ENCODE results near the gene PTPRR.
"Not testable (repeated sequence)": the region's sequence is repeated elsewhere in the genome, so short reads cannot be mapped to it uniquely, and the experiment has no call there.

Gene PTPRR

DNA sequence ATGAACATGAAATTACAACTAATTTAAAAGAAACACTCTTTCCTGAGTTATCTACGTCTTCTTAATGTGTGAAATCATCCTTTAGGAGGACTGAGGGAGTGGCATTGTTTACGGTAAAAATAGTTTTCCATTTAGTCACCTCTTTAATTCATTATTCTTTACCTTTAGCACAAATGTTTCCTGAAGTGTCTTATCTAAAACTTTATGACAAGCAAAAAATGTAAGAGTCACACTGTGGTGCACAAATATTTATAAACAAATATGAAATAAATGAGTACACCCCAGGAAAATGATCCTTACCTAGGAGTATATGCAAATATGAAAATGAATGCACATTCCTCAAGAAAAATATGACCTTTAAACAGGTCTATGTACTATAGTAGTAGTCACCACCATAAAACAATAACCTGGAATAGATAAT lies 104.6 kb downstream of the PTPRR start:
- H3K36me3 Mint-ChIP-seq (ENCODE audit: low read depth) = no peaks in the 10 kb centered on the region
- H3K27me3 Mint-ChIP-seq (ENCODE audit: low read depth) = no peaks in the 10 kb centered on the region
- no peak overlapping the region for H3K27ac Mint-ChIP-seq
- no peak overlapping the region for H3K4me3 Mint-ChIP-seq
- H3K9me3 Mint-ChIP-seq = no peaks in the 10 kb centered on the region
- DNase-seq (ENCODE audit: low spot score) = no peak
- H3K4me1 Mint-ChIP-seq (ENCODE audit: low read depth) = no peaks in the 10 kb centered on the region

DNA sequence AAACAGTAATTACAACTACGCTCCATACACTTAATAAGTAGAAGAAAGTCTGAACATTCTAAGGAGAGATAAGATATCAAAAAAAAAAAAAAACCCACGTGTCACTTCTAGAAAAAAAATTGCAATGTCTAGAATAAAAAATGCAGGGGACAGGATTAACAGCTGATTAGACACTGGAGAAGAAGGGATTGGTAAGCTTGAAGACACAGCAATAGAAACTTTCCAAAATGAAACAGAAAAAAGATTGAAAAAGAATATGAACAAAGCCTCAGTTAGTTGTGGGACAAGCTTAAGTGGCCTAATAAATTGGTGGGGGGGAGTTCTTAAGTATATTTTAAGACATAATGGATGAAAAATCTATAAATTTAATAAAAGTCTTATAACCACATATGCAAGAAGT lies 105.5 kb downstream of the PTPRR start:
- no peak overlapping the region for H3K4me3 Mint-ChIP-seq

DNA sequence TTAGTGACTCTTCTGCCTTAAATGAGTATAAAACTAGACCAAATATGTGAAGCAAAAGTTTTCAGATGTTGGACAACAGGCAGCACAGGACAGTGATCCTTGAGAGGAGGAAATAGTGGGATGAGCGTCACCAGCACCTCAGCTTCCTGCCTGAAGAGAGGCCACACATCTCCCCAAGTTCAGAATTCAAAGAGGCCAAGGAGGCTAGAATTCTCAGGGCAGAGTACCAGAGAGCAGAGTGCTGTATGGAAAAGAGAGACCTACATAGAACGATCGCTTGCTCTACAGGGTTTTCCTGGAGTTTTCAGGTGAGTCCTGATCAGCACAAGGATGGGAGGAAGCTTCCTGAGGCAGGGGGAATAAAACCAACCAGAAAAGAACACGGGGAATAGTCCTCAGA lies 107.0 kb downstream of the PTPRR start:
- Mint-ChIP-seq H3K36me3 (ENCODE audit: low read depth) (no peaks in the 10 kb centered on the region), H3K4me3 (no peak overlapping the region), H3K27me3 (ENCODE audit: low read depth) (no peaks in the 10 kb centered on the region), H3K4me1 (ENCODE audit: low read depth) (no peaks in the 10 kb centered on the region), H3K27ac (no peak overlapping the region), H3K9me3 (no peaks in the 10 kb centered on the region)
- no peak for DNase-seq (ENCODE audit: low spot score)

More for the DNA sequence above, 105.5 kb downstream of the PTPRR start:
- no peak overlapping the region for H3K27ac Mint-ChIP-seq
- H3K9me3 Mint-ChIP-seq = no peaks in the 10 kb centered on the region
- no peak for DNase-seq (ENCODE audit: low spot score)
- H3K4me1 Mint-ChIP-seq (ENCODE audit: low read depth) = no peaks in the 10 kb centered on the region
- no peaks in the 10 kb centered on the region for H3K36me3 Mint-ChIP-seq (ENCODE audit: low read depth)
- H3K27me3 Mint-ChIP-seq (ENCODE audit: low read depth) = no peaks in the 10 kb centered on the region

DNA sequence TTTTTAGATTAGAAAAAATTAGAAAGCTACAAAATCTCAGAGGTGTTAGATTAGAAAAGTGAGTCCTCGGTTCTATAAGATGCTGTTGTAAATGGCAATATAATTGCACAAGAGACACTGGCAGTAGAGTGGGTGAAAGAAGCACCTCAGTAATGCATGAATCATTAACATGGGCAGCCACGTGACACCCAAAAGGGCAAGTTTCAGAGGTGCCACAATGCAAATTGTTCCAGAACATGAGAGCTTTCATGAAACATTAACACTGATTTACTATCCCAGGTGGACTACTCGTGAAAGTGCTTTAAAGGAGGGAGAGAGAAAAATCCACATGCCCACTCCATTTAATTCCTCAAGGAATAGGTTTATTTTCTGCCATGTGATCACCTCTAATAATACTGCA lies 108.4 kb downstream of the PTPRR start:
- H3K27ac Mint-ChIP-seq = no peak overlapping the region
- no peak for DNase-seq (ENCODE audit: low spot score)
- no peak overlapping the region for H3K4me3 Mint-ChIP-seq
- H3K9me3 Mint-ChIP-seq = no peaks in the 10 kb centered on the region
- H3K36me3 Mint-ChIP-seq (ENCODE audit: low read depth) = no peaks in the 10 kb centered on the region
- H3K27me3 Mint-ChIP-seq (ENCODE audit: low read depth) = no peaks in the 10 kb centered on the region
- H3K4me1 Mint-ChIP-seq (ENCODE audit: low read depth) = no peaks in the 10 kb centered on the region

DNA sequence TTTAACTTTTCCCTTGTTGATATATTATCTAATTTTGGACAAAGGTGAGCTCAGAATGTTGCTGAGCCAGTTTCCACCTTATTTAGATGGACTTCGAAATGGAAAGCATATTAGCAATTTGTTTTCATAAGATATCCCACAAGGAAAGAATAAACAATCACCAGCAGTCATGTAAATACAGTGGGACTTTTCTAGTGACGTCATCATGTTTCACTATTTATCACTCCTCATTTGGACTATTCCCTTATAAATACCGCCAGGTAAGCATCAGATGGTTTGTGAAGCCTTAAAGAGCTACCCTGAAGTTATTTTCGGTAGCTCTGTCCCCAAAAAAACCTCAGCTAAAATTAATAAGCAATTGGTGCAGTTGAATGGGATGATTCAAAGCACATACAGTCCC lies 110.7 kb downstream of the PTPRR start:
- H3K27me3 Mint-ChIP-seq (ENCODE audit: low read depth) = no peaks in the 10 kb centered on the region
- no peaks in the 10 kb centered on the region for H3K9me3 Mint-ChIP-seq
- H3K36me3 Mint-ChIP-seq (ENCODE audit: low read depth) = no peaks in the 10 kb centered on the region
- no peak overlapping the region for H3K27ac Mint-ChIP-seq
- no peaks in the 10 kb centered on the region for H3K4me1 Mint-ChIP-seq (ENCODE audit: low read depth)
- no peak for DNase-seq (ENCODE audit: low spot score)
- H3K4me3 Mint-ChIP-seq = no peak overlapping the region

DNA sequence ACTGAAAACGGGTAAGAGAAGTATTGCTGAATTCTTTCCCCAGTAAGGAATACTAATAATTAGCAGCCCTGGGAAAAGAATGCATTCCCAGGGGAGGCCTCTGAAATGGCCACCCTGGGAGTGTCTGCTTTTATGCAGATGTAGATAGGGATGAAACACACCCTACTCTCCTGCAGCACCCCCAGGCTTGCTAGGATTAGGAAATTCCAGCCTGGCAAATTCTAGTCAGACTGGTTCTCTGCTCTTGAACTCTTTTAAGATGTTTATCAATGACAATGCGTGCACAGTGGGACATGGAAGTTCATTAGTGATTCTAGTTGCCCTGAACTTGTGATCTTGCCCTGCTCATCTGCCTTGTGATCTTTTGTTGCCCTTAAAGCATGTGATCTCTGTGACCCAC lies 112.5 kb downstream of the PTPRR start:
- H3K36me3 Mint-ChIP-seq (ENCODE audit: low read depth) = not testable (repeated sequence)

DNA sequence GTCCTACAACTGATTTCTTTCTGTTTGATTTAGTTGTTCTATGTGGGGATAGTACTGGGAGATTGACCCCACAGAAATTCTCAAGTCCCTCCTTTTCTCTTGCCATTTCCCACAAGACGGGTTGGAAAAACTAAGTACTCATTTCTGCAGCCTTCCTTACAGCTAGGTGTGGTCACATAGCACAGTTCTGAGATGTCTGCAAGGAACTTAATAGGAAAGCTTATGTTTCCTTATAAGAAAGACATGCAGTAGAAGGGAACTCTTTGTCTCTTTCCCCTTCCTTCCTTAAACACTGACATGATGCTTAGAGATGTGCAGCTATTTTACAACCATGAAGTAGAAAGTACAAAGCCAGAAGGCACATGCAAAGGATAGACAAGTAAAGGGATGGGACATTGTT lies 113.7 kb downstream of the PTPRR start:
- Mint-ChIP-seq H3K36me3 (ENCODE audit: low read depth) (no peaks in the 10 kb centered on the region), H3K27ac (no peak overlapping the region), H3K9me3 (no peaks in the 10 kb centered on the region), H3K4me1 (ENCODE audit: low read depth) (no peaks in the 10 kb centered on the region), H3K4me3 (no peak overlapping the region), H3K27me3 (ENCODE audit: low read depth) (no peaks in the 10 kb centered on the region)
- no peak for DNase-seq (ENCODE audit: low spot score)

More for the DNA sequence above, 112.5 kb downstream of the PTPRR start:
- H3K27ac Mint-ChIP-seq; H3K4me3 Mint-ChIP-seq; H3K27me3 Mint-ChIP-seq (ENCODE audit: low read depth); DNase-seq (ENCODE audit: low spot score); H3K4me1 Mint-ChIP-seq (ENCODE audit: low read depth); H3K9me3 Mint-ChIP-seq: not testable (repeated sequence)

DNA sequence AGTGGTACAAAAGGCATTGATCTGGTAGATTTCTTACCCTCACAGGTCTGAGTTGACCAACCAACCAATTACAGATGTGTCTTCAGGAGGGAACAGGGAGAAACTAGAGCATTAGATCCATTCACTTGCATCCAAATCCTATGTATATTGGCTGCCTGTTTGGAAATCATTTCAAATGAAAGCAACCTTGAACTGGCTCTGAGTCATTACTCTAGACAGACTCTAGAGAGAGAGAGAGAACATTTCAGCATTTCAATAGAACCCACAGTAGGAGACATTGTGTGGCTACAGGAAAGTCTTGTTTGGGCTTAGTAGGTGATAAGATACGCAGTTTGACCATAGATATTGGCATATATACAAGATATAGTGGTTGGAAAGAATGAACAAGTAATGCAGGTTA lies 114.5 kb downstream of the PTPRR start:
- Mint-ChIP-seq H3K4me3 (no peak overlapping the region), H3K9me3 (no peaks in the 10 kb centered on the region), H3K27ac (no peak overlapping the region), H3K27me3 (ENCODE audit: low read depth) (no peaks in the 10 kb centered on the region), H3K36me3 (ENCODE audit: low read depth) (no peaks in the 10 kb centered on the region), H3K4me1 (ENCODE audit: low read depth) (no peaks in the 10 kb centered on the region)
- DNase-seq (ENCODE audit: low spot score) = no peak

DNA sequence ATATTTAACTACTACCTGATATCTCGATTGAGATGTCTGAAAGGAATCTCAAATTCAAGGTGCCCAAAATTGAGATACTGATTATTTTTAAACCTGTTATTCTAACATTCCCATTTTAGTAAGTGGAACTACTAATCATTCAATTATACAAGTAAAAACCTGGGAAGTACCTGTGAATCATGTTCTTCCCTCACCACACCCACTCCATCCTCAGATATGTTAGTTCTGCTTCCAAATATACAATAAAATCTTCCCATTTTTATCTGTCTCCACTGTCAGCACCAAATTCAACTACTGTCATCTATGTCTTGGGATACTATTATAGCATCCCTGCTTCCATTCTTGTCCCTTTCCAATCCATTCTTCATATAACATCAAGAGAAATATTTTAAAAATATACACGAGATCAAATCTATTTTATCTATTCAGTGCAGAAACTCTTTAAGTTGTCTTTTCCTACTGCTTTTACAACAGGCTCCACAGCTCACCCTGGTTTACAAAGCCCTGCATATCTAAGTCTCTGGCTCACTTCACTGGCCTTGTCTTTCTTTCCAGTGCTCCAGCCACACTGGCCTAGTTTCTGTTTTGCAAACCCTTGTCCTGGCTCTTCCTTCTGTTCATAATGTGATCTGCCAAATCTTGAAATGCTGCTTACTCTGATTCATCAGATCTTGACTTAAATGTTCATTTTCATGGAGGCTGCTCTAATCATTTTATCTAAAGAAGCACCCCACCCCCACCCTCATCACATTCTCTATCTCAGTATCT lies 122.3 kb downstream of the PTPRR start:
- Mint-ChIP-seq H3K9me3 (no peaks in the 10 kb centered on the region), H3K36me3 (ENCODE audit: low read depth) (no peaks in the 10 kb centered on the region), H3K4me1 (ENCODE audit: low read depth) (no peaks in the 10 kb centered on the region), H3K27me3 (ENCODE audit: low read depth) (no peaks in the 10 kb centered on the region), H3K27ac (no peak overlapping the region), H3K4me3 (no peak overlapping the region)
- DNase-seq (ENCODE audit: low spot score) = no peak

DNA sequence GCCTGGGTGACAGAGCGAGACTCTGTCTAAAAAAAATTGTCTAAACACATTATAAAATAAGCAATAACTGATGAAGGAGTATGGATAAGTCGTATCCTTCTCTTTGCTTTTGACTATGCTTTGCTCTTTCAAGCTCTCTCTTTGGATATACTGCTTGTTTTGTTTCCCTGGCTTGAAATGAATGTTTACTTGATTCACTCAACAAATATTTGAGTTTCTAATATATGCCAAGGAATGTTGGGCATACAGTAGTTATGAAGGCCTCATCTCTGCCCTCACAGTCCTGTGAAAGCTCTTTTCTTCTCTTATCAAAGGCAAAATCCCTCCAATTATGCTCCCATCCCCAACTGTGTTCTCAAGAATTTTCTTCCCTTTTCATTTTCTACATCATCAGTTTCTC lies 123.5 kb downstream of the PTPRR start:
- Mint-ChIP-seq H3K27me3 (ENCODE audit: low read depth) (no peaks in the 10 kb centered on the region), H3K4me1 (ENCODE audit: low read depth) (no peaks in the 10 kb centered on the region), H3K27ac (no peak overlapping the region)

DNA sequence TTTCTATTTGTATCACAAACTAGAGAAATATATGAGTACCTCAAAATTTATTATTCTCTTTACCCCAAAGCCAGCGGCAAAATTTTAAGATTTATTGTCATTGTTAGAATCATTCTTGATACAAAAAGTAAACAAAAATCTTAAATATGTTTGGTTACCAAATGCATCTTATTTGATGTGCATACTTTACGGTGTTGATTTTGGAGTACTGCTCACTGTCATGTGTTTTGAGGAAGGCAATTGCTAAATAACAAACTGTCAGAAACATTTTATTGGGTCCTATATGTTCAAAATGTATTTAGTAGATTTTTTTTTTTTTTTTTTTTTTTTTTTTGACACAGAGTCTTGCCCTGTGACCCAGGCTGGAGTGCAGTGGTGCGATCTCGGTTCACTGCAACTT lies 124.9 kb downstream of the PTPRR start:
- no peak for DNase-seq (ENCODE audit: low spot score)
- Mint-ChIP-seq H3K9me3 (no peaks in the 10 kb centered on the region), H3K4me1 (ENCODE audit: low read depth) (no peaks in the 10 kb centered on the region), H3K27ac (no peak overlapping the region), H3K4me3 (no peak overlapping the region), H3K27me3 (ENCODE audit: low read depth) (no peaks in the 10 kb centered on the region), H3K36me3 (ENCODE audit: low read depth) (no peaks in the 10 kb centered on the region)

More for the DNA sequence above, 123.5 kb downstream of the PTPRR start:
- H3K9me3 Mint-ChIP-seq = no peaks in the 10 kb centered on the region
- H3K36me3 Mint-ChIP-seq (ENCODE audit: low read depth) = no peaks in the 10 kb centered on the region
- no peak overlapping the region for H3K4me3 Mint-ChIP-seq
- DNase-seq (ENCODE audit: low spot score) = no peak

DNA sequence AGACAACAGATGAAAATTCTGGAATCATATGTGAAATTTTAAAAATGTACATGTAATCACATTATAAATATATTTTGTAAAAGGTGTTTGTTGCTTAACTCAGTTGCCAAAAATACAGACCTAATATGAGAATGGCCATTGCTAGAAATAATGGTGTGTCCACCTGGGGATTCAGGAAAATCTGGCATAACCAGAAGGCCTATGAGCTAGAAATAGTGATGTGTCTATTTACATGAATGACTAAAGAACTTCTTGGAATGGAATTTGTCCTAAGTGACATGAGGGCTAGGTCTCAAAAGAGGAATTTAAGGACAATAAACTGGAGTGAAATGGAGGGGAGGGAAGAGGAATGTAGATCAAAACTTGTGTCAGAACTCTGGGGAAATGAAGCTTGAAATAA lies 126.4 kb downstream of the PTPRR start:
- H3K27ac Mint-ChIP-seq = no peak overlapping the region
- DNase-seq (ENCODE audit: low spot score) = no peak
- no peaks in the 10 kb centered on the region for H3K4me1 Mint-ChIP-seq (ENCODE audit: low read depth)
- no peaks in the 10 kb centered on the region for H3K9me3 Mint-ChIP-seq
- no peak overlapping the region for H3K4me3 Mint-ChIP-seq
- no peaks in the 10 kb centered on the region for H3K36me3 Mint-ChIP-seq (ENCODE audit: low read depth)
- H3K27me3 Mint-ChIP-seq (ENCODE audit: low read depth) = no peaks in the 10 kb centered on the region

DNA sequence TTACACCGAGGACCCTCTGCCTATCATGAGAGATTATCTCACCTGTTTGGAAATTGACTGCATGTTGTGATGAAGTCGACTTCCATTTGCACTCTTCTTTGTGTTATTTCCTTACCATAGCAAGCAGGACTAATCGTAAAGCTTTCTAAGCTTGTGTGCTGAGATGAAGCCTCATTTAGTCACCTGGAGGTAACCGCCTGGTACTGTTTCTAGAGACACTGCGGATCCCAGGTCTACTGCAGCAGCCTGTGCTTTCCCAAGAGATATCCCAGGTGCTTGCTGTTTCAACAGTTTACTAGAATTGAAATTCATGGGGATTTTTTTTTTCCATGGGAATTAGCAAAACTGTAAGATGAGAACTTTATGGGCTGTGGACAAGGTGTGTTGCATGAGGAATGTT lies 131.8 kb downstream of the PTPRR start:
- Mint-ChIP-seq H3K4me1 (ENCODE audit: low read depth) (no peaks in the 10 kb centered on the region), H3K4me3 (no peak overlapping the region), H3K27me3 (ENCODE audit: low read depth) (no peaks in the 10 kb centered on the region), H3K27ac (no peak overlapping the region), H3K36me3 (ENCODE audit: low read depth) (no peaks in the 10 kb centered on the region), H3K9me3 (no peaks in the 10 kb centered on the region)
- no peak for DNase-seq (ENCODE audit: low spot score)

DNA sequence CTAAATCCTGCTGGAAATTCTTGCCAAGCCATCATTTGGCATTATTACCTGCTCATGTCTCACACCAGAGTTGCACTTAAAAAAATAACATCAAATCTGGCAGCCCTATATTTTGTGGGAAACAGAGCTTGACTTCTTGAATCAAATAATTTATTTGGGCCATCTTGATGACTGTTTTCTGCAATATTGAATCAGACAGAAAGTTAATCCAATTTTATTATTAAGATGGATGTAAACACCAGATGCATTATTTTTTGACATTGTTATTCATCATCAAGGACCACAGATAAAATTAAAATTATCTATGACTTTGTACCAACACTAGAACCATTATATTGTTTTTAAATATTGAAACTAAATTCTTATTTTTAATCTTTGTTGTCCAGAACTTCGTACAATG lies 132.9 kb downstream of the PTPRR start:
- H3K4me1 Mint-ChIP-seq (ENCODE audit: low read depth) = no peaks in the 10 kb centered on the region
- no peak overlapping the region for H3K27ac Mint-ChIP-seq
- no peaks in the 10 kb centered on the region for H3K27me3 Mint-ChIP-seq (ENCODE audit: low read depth)
- no peaks in the 10 kb centered on the region for H3K36me3 Mint-ChIP-seq (ENCODE audit: low read depth)
- no peaks in the 10 kb centered on the region for H3K9me3 Mint-ChIP-seq
- DNase-seq (ENCODE audit: low spot score) = no peak
- no peak overlapping the region for H3K4me3 Mint-ChIP-seq

DNA sequence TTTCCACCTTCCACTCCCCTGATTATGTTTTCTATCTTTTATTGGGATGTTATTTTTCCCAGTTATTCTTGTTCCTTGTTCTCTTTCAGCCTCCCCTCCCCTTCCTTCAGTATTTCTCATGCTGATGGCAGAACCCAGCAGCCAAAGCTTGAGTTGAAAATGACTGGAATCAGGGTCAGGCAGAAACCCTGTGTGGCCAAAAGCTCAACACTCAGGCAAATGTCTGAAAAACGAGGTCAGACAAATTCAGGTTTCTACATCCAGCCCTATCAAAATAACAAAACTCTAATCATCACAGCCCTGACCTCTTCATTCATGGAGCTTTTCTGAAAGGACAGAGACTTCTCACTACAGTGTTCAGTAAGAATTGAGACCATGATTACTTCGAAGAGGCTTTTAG lies 134.6 kb downstream of the PTPRR start:
- Mint-ChIP-seq H3K4me1 (ENCODE audit: low read depth) (no peaks in the 10 kb centered on the region), H3K27me3 (ENCODE audit: low read depth) (no peaks in the 10 kb centered on the region), H3K9me3 (no peaks in the 10 kb centered on the region)

More for the DNA sequence above, 134.6 kb downstream of the PTPRR start:
- DNase-seq (ENCODE audit: low spot score) = no peak
- H3K4me3 Mint-ChIP-seq = no peak overlapping the region
- H3K27ac Mint-ChIP-seq = no peak overlapping the region
- H3K36me3 Mint-ChIP-seq (ENCODE audit: low read depth) = no peaks in the 10 kb centered on the region

All from T-helper 2 cell treated with Interferon-gamma antibody and Interleukin-4, amounts not matched to agents 5 μg/mL and 100 μg/mL, for 36 hours (primary cell).